Omental fat pad (tissue), 4 donors: ENCODE data around the gene PNMT. TPM values are rescaled to one million over a fixed set of nuclear protein-coding genes. Genes with fewer than 3 reads are reported as not detected.

Experiments
- ATAC-seq: fragments of 150-250 bp; one replicate; pipeline ENCODE4 v1.9.1; 2016; ENCODE audit warnings: mild to moderate bottlenecking, moderate library complexity; ENCODE audit not compliant: low FRiP score
- DNase-seq: peaks from one replicate; pipeline ENCODE4 v3.0.0-alpha.2; 2019; ENCODE audit warnings: low spot score
- total RNA-seq, 4 donors: library from RNA; depleted of rRNA; stranded (reverse); fragments of >200 nt; gene quantifications; one replicate each; pipeline ENCODE4 v1.1.0, GENCODE V29; 2016
- TF ChIP-seq, protein P1 (sequence below), 3 donors: fragments of 450-650 bp; IDR thresholded peaks; one replicate each; pipeline ENCODE4 v1.5.1; 2016 to 2017; ENCODE audit warnings: antibody characterized with exemption in 3 of 3, mild to moderate bottlenecking in 3 of 3, moderate library complexity in 2 of 3

PNMT gene
- total RNA-seq, 4 donors from 2014 or later, result 0.44 to 16.7 (median 1.9) TPM

DNA sequence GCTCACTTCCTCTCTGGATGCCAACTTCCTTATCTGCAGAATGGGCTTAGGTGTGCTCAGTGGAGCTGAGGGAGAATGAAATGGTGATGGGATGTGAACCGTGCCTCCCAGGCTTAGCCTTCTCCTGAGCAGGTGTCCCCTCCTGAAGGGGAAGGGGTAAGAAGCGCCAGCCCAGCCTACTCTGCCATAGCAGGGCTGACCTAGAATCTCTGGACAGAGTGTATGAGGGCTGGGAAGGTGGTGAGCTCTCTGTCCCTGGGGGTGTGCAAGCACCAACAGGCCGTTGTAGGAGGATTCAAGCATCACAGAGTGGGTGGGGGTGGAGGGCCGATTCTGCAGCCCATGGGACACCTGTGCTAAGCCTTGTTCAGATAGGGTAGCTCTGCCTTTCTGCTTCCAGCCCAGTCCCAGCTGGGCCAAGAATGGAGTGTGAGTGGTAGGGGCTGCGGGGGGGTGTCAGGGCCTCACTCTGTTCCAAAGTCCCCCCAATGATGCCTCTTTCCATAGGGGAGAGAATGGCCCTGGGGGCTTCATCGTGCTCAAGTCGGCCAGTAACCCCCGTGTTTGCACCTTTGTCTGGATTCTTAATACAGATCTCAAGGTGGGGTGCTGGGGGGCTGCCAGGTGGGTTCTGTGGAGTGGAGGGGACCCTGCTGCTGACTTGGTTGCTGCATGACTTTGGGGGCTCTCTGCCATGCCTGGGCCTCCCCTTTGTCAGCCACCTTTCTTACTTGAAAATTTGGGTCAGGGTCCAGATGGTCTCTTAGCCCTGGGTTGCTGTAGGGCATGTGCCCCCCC is 6.3 kb upstream of the PNMT start:
- ATAC-seq, result no peak
- DNase-seq, result no peak
- TF ChIP-seq, protein P1, sequence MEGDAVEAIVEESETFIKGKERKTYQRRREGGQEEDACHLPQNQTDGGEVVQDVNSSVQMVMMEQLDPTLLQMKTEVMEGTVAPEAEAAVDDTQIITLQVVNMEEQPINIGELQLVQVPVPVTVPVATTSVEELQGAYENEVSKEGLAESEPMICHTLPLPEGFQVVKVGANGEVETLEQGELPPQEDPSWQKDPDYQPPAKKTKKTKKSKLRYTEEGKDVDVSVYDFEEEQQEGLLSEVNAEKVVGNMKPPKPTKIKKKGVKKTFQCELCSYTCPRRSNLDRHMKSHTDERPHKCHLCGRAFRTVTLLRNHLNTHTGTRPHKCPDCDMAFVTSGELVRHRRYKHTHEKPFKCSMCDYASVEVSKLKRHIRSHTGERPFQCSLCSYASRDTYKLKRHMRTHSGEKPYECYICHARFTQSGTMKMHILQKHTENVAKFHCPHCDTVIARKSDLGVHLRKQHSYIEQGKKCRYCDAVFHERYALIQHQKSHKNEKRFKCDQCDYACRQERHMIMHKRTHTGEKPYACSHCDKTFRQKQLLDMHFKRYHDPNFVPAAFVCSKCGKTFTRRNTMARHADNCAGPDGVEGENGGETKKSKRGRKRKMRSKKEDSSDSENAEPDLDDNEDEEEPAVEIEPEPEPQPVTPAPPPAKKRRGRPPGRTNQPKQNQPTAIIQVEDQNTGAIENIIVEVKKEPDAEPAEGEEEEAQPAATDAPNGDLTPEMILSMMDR (IDR thresholded peaks at IDR 0.05), result no peak

DNA sequence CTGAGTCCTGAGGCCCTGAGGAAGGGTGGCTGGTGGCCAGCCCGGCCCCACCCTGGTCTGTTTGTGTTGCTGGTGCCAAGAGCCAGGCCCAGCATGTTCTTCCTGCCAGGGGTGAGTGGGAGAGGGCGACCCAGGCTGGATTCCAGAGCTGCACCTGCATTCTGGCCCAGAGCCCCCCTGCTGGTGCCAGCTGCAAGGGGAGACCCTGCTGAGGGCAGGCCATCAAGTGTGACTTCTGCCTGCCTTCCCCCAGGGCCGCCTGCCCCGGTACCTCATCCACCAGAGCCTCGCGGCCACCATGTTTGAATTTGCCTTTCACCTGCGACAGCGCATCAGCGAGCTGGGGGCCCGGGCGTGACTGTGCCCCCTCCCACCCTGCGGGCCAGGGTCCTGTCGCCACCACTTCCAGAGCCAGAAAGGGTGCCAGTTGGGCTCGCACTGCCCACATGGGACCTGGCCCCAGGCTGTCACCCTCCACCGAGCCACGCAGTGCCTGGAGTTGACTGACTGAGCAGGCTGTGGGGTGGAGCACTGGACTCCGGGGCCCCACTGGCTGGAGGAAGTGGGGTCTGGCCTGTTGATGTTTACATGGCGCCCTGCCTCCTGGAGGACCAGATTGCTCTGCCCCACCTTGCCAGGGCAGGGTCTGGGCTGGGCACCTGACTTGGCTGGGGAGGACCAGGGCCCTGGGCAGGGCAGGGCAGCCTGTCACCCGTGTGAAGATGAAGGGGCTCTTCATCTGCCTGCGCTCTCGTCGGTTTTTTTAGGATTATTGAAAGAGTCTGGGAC is 5.5 kb upstream of the PNMT start:
- TF ChIP-seq, protein P1 (IDR thresholded peaks at IDR 0.05), result no peak
- DNase-seq, result no peak
- no peak for ATAC-seq

DNA sequence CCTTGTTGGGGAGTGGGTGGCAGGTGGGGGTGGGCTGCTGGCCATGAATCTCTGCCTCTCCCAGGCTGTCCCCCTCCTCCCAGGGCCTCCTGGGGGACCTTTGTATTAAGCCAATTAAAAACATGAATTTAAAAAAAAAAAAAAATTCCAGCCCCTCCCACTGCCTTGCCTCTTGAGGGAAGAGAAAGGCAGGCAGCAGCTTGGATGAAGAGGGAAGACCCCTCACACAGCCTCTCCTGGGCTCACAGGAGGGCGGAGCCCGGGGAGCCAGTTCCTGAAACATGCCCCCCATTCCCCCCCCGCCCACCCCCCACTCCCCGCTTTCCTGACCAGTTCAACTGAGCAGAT is 4.9 kb upstream of the PNMT start:
- TF ChIP-seq, protein P1 (IDR thresholded peaks at IDR 0.05), result no peak
- ATAC-seq (no peak), DNase-seq (no peak)

DNA sequence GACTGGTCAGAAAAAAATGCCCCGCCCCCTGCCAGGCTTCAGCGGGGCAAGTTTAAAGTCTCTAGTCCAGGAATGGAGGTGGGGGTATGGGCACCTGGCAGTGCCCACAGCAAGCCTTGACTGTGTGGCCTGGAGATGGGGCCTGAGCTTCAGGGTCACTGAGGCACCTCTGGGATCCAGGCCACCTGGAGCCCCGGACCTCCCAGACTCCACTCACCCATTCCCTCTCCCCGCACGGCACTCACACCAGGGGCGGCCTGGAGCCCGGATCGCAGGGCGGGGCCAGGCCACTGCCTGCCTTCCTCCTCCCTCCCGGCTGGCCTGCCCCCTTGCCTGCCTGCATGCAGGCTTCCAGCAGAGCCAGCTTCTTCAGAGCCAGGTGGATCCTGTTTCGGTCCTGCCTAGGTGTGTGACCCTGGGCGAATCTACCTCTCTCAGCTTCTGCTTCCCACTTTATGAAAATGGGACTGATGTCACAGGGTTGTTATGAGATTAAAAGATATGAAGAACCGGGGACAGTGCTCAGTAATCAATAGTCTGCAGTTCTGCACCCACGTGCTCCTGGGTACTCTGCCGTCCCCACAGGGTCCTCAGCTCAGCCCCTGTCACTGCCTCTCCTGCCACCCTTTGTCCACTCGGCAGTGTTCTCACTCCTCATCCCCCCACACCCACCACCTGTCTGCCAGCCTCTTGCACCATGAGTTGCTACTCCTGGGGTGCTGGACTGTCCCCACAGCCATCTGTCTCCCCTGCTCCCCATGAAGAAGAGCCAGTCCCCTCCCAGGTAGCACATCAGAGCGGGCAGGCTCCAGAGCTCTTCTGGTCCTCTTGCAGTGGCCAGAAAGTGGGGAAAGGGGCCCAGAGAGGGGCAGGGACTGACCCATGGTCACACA is 4.3 kb upstream of the PNMT start:
- ATAC-seq (no peak), DNase-seq (no peak)
- TF ChIP-seq, protein P1 (IDR thresholded peaks at IDR 0.05), result no peak

DNA sequence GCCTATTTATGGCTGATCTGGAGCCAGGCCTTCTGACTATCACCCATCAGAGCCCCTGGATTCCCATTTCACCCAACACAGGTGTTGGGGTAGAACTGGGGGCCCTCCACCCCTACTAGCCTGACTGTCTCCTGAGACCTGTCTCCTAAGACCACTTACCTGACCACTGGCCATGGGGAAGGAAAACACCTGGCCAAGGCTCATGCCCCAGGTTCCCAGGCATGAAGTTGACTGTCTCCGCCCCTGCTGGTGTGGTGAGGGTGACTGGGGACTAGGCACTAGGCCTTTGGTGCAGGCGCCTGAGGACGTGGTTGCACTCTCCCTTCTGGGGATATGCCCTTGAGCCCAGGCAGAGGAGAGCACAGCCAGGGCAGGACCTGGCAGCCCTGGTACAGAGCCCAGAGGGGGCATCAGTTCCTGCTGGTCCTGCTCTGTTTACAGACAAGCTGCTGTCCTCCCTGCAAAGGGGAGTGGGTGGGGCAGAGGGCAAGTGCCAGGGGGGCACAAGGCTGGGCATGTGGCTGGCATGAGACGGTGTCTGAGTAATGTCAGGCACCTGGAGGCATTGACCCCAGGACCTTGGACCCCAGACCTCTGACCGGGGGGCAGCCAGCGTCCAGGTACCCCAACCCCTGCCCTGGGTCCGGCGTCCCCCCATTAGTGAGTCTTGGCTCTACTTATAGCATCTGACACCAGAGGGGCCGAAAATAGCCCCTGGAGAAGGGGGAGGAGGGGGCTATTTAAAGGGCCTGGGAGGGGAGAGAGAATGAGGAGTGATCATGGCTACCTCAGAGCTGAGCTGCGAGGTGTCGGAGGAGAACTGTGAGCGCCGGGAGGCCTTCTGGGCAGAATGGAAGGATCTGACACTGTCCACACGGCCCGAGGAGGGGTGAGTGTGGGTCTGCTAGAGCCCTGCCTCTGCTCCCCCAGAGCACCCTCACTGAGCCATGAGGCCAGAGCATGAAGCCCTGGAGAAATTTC is 3.4 kb upstream of the PNMT start, which contains the start of gene TCAP:
TCAP (plus strand) TSS at position 769 of the 981 bp plus-strand sequence; CDS start at position 780, 11 bp downstream.
- TF ChIP-seq, protein P1 (IDR thresholded peaks at IDR 0.05), result no peak
- ATAC-seq, result no peak
- DNase-seq, result no peak
